Mammary epithelial cell (primary cell): ENCODE measurements around the gene CD300LB.

ENCODE experiments used
- EZH2 ChIP-seq: IDR thresholded peaks from 2 replicates; pipeline ENCODE4 v1.6.1; 2012; ENCODE audit warnings: low read length, inconsistent platforms, borderline replicate concordance
- TF ChIP-seq, protein P1 (sequence below), 2 donors: IDR thresholded peaks in 1 of 2; conservative IDR thresholded peaks in 1 of 2; 2 replicates each; pipeline ENCODE4 v1.5.1; 2011 to 2012; ENCODE audit warnings: inconsistent platforms in 2 of 2, low read length in 2 of 2, mild to moderate bottlenecking in 2 of 2, control low read depth in 1 of 2, low read depth in 1 of 2; ENCODE audit not compliant: insufficient read depth in 1 of 2; ENCODE audit errors: extremely low read depth in 1 of 2

DNA sequence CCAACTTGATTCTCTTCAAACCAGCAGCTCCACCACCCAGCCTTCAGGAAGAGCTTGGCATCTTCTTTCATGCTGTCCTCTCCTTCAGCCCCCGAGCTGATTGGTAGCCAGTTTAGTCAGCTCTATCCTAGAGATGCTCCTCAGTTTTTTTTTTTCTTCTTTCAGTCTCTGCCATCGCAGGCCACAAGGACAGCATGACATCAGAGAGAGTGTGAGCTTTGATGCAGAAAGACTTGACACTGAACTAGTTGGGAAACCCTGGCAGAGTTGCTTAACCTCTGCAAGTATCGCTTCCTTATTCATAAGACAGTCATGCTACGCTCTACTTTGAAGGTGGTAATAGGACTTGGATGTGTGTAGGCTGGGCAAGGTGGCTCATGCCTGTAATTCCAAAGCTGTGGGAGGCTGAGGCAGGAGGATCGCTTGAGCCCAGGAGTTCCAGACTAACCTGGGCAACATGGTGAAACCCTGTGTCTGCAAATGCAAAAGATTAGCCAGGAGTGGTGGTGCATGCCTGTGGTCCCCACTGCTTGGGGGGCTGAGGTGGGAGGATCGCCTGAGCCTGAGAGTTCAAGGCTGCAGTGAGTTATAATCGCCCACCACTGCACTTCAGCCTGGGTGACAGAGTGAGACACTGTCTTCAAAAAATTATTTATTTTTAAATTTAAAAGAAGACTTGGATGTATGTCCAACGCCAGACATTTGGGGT, 2.6 kb downstream of the CD300LB start:
- TF ChIP-seq, protein P1, sequence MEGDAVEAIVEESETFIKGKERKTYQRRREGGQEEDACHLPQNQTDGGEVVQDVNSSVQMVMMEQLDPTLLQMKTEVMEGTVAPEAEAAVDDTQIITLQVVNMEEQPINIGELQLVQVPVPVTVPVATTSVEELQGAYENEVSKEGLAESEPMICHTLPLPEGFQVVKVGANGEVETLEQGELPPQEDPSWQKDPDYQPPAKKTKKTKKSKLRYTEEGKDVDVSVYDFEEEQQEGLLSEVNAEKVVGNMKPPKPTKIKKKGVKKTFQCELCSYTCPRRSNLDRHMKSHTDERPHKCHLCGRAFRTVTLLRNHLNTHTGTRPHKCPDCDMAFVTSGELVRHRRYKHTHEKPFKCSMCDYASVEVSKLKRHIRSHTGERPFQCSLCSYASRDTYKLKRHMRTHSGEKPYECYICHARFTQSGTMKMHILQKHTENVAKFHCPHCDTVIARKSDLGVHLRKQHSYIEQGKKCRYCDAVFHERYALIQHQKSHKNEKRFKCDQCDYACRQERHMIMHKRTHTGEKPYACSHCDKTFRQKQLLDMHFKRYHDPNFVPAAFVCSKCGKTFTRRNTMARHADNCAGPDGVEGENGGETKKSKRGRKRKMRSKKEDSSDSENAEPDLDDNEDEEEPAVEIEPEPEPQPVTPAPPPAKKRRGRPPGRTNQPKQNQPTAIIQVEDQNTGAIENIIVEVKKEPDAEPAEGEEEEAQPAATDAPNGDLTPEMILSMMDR (conservative IDR thresholded peaks at IDR 0.05 in 1 of 2, IDR thresholded peaks at IDR 0.05 in 1 of 2; ENCODE audit: extremely low read depth in 1 of 2, insufficient read depth in 1 of 2, low read depth in 1 of 2, low read length in 2 of 2), result no peak
- no peak for TF ChIP-seq EZH2
